ENCODE measurements around the gene PPP2R1A.

DNA sequence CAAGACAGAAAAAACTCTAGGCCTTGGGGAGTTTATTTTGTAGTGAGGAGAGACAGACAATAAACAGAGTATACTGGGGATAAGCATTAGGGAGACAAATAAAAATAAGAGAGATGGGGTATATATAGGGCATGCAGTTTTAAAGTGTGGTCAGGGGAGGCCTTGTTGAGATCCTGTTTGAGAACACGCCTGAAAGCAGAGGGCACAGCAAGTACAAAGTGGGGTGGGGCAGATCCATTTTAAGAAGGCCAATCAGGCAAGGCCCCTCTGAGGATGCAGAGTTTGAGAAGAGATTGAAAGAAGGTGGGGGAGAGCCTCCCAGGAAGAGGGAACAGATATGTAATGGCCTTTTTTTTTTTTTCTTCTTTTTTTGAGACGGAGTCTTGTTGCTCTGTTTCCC, 2.1 kb downstream of the PPP2R1A start:
- TF ChIP-seq REPIN1 (tag by site-specific recombination; IDR thresholded peaks at IDR 0.05; ENCODE audit: low read depth) (no peak), ZNF777 (tag by site-specific recombination; IDR thresholded peaks at IDR 0.05; ENCODE audit: borderline replicate concordance) (no peak), ZNF221 (tag by site-specific recombination; IDR thresholded peaks at IDR 0.05; ENCODE audit: borderline replicate concordance) (no peak)
